GM23338 (cell line): ENCODE data around the gene OR6K3.

Experiments used
- EZH2 ChIP-seq: fragments of 200-600 bp; sonication (generic); IDR thresholded peaks from one replicate; pipeline ENCODE4 v1.8.0; 2017; ENCODE audit warnings: antibody characterized with exemption, mild to moderate bottlenecking, low read depth; ENCODE audit not compliant: unreplicated experiment
- POLR2AphosphoS5 ChIP-seq: IDR thresholded peaks from 2 replicates; pipeline ENCODE4 v1.6.1; 2016; ENCODE audit warnings: antibody characterized with exemption, low read depth
- ZNF114 ChIP-seq: fragments of 250-450 bp; sonication (Bioruptor Pico); IDR thresholded peaks from 2 replicates; pipeline ENCODE4 v1.5.0; 2020; ENCODE audit warnings: mild to moderate bottlenecking, moderate library complexity
- TF ChIP-seq, protein P1 (sequence below), 2 experiments: fragments of 200-600 bp in 1 of 2; sonication (generic) in 1 of 2; conservative IDR thresholded peaks; 2 replicates each; pipeline versions ENCODE4 v1.5.1 to v1.6.1; 2016 to 2017; ENCODE audit warnings: antibody characterized with exemption in 2 of 2, low read depth in 2 of 2, mild to moderate bottlenecking in 2 of 2, moderate library complexity in 1 of 2

DNA sequence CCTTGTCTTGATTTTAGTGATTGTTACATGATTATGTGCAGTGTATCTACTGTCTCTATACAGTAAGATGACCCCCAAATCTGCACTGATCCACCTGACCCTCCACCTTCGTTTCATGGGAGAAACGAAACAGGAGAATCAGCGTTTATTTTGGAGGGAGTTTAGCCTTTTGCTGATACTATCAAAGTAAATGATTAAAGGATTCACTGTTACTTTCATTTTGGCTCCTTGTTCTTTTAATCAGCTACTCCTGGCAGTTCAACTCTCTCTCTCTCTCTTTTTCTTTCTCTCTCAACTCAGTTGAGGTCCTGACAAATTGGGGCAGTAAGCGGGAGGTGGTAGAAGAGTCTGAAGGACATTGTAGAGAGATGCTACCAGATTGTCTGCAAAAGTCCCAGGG, 9.9 kb upstream of the OR6K3 start:
- TF ChIP-seq EZH2 (no peak), POLR2AphosphoS5 (no peak), ZNF114 (CRISPR knock-in tag) (no peak)
- TF ChIP-seq, protein P1, sequence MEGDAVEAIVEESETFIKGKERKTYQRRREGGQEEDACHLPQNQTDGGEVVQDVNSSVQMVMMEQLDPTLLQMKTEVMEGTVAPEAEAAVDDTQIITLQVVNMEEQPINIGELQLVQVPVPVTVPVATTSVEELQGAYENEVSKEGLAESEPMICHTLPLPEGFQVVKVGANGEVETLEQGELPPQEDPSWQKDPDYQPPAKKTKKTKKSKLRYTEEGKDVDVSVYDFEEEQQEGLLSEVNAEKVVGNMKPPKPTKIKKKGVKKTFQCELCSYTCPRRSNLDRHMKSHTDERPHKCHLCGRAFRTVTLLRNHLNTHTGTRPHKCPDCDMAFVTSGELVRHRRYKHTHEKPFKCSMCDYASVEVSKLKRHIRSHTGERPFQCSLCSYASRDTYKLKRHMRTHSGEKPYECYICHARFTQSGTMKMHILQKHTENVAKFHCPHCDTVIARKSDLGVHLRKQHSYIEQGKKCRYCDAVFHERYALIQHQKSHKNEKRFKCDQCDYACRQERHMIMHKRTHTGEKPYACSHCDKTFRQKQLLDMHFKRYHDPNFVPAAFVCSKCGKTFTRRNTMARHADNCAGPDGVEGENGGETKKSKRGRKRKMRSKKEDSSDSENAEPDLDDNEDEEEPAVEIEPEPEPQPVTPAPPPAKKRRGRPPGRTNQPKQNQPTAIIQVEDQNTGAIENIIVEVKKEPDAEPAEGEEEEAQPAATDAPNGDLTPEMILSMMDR (conservative IDR thresholded peaks at IDR 0.05; ENCODE audit: low read depth in 2 of 2) = no peak
